ENCODE data around the gene CD2AP.

DNA sequence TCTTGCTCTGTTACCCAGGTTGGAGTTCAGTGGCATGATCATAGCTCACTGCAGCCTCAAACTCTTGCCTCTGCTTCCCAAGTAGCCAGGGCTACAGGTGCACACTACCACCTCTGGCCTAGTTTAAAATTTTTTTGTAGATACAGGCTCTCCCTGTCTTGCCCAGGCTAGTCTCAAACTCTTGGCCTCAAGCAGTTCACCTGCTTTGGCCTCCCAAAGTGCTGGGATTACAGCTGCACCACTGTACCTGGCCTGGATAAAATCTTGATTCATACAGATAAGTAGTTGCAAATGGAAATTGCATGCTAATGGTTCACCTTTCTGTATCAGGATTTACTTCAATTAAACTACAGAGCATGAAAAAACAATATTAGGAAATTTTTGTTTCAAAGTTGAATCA, 4.2 kb downstream of the CD2AP start:
- TF ChIP-seq, protein P1, sequence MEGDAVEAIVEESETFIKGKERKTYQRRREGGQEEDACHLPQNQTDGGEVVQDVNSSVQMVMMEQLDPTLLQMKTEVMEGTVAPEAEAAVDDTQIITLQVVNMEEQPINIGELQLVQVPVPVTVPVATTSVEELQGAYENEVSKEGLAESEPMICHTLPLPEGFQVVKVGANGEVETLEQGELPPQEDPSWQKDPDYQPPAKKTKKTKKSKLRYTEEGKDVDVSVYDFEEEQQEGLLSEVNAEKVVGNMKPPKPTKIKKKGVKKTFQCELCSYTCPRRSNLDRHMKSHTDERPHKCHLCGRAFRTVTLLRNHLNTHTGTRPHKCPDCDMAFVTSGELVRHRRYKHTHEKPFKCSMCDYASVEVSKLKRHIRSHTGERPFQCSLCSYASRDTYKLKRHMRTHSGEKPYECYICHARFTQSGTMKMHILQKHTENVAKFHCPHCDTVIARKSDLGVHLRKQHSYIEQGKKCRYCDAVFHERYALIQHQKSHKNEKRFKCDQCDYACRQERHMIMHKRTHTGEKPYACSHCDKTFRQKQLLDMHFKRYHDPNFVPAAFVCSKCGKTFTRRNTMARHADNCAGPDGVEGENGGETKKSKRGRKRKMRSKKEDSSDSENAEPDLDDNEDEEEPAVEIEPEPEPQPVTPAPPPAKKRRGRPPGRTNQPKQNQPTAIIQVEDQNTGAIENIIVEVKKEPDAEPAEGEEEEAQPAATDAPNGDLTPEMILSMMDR (IDR thresholded peaks at IDR 0.05): no peak
- TF ChIP-seq POLR2A (IDR thresholded peaks at IDR 0.05): no peak

All from body of pancreas (tissue), 4 donors.